NCI-H2227 treated with DMSO at 0.1 percent for 48 hours (cell line): ENCODE data around the gene FAM209B.
"Not testable (repeated sequence)": the region's sequence is repeated elsewhere in the genome, so short reads cannot be mapped to it uniquely, and the experiment has no call there.

ENCODE experiments used
- DNase-seq: peaks from one replicate; lab custom pipeline; 2025; lab: John Stamatoyannopoulos, UW

FAM209B gene, protein sequence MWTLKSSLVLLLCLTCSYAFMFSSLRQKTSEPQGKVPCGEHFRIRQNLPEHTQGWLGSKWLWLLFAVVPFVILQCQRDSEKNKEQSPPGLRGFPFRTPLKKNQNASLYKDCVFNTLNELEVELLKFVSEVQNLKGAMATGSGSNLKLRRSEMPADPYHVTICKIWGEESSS

DNA sequence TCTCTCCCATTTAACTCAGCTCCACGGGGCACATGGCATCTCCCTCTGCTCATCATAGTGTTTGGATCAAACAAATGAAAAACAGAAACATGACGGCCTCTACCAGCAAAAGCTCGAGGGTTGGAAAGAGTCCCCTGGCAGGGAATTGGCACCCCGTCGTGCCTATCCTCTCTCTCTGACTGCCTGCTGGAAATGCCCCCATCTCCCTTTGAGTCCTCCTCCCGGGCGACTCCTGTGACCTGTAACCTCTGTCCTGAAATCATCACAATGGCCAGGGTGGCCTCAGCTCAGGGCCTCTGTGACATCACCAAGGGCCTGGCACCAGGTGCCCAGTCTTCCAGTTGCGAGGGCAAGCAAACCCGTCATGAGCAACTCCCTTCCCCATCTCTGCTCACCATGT lies at the start of gene FAM209B:
TSS of gene FAM209B (plus strand) at position 301 of the 400 bp plus-strand sequence. CDS start at position 397, 96 bp downstream.
- not testable (repeated sequence) for DNase-seq

DNA sequence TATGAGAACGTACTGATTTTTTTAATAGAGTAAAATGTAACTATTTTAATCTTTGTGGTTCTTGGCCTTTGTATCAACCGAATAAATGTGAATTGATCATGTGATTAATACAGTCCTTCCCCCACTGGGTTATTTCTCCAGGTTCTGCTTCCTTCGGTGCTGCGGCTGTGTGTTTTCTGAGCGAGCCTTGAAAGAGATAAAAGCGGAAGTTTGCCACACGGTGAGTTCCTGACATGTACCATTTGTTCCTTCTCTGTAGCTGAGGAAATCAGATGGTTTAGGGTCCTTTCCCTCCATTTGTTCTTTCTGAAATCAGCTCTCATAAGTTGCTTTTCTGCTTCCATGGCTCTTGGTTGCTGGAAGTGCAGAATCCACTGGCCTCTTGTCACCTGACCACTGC lies 49.1 kb upstream of the FAM209B start:
- no peak for DNase-seq

DNA sequence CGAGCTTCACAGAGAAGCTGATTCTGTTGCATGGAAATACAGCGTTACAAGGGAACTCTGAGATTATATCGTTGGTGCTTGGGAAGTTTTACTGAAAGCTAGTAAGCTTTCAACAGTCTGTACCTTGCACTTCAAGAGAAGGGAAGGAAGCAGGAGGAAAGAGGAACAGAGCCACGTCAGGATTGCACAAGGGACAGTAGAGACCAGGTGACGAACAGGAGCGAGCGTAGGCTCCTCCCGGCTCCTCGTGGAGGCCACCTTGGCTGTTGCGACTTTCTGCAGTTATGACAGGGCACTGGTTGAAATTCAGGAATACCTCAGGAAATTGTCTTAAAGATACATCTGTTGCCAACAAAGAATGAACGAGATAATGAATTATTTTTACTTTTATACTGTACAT lies 45.8 kb upstream of the FAM209B start:
- no peak for DNase-seq

DNA sequence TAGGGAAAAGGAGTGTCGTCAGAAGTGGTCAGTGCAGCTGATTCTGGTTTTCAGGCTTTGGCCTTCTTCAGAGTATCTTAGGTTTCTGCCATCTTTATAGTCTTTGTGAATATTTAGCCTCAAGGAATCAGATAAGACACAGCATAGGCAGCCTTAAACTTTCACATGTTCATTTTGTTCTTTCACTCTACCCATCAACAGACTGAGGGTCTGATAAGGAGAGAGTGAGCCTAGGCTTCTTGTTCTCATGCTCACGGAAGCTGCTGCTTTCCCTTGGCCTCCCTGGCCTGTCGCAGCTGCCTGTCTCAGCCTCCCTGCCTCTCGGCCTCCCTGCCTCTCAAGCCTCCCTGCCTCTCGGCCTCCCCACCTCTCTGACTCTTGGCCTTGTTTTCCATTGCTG lies 44.5 kb upstream of the FAM209B start:
- DNase-seq, result no peak

DNA sequence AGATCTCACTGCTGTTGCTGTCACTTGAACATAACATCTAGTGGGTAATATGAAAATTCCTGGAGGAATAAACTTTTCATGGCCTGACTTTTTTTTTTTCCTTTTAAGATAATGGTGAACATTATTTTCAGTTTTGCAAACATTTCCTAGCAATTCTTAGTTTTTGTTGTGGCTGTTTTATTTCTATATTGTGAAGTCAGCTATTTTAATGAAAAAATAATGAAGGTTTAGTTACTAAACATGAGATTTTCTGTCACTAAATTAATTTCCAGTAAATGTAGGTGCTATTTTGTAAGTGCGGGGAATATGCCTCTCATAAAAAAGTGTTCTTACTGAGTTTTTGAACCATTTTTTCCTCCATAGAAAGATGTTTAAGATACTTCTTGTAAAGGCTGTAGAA lies 31.9 kb upstream of the FAM209B start:
- DNase-seq, result no peak

DNA sequence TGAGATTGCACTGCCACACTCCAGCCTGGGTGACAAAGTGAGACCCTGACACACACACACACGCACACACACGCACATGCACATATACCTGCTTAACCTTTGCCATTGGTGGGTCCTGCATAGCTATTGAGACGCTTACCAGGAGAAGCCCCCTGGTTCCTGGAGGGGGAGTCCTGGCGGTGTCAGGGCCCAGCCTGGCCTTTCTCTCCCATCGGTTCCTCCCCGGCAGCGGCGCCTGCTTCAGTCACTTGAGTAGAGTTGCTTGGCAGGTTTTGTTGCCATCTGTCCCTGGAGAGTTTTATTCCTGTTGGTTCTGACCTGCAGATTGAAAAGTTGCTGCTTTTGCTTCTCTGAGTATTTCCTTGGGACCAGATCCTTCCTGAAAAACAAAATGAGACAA lies 29.1 kb upstream of the FAM209B start:
- DNase-seq, result no peak

DNA sequence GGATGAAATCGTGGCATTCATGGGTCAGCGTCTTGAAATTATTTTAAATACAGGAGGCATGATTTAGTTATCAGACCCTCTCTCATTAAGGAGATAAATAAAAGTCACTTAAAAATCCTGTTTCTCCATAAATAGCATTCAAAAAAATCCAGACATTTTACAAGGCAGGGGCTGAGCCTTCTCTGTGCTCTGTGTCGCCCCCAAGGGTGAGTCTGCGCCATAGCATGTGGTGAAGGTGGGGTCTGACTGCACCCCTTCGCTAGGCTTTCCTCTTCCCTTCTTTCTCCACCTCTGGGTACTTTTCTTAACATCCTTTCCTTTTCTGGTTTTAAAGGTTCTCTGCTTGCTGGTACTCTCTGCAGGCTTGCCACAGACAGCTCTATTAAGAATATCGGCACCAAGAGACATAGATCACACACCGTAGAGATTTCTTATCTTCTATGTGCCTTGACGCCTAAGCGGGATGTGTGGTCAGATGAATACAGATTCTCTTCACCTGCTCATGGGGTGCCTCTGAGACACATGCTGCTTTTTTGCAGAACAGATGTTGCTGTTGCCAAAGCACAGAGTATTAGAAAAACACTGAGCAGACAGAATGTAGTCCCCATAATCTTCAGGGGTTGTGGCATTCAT lies 28.6 kb upstream of the FAM209B start:
- no peak for DNase-seq

DNA sequence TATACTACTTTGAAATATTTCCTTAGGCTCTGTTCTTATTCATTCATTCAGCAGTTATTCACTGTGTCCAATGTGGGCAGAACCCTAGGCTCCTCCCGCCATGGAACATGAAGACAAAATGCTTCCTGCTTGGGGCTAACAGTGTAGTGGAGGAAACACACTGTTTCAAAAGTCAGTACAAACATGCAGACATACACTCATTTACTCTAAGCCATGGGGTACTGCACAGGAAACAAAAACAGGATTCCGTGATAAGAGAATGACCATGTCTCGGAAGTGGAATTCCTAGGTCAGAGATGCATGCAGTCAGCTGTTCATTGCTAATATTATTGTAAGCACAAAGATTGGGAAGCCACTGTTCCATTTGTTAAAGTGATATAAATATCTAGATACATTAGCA lies 26.9 kb upstream of the FAM209B start:
- DNase-seq, result no peak

DNA sequence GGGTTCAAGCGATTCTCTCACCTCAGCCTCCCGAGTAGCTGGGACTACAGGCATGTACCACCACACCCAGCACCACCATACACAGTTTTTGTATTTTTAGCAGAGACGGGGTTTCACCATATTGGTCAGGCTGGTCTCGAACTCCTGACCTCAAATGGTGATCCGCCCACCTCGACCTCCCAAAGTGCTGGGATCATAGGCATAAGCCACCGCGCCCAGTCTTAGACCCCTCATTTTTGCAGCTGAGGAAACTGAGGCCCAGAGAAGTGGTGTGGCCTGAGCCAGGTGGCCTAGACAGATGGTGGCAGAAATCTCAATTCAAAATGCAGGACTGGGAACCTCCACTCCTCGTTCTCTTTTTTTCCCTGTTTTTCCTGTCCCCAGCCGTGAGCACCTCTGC lies 21.1 kb upstream of the FAM209B start:
- DNase-seq, result no peak

DNA sequence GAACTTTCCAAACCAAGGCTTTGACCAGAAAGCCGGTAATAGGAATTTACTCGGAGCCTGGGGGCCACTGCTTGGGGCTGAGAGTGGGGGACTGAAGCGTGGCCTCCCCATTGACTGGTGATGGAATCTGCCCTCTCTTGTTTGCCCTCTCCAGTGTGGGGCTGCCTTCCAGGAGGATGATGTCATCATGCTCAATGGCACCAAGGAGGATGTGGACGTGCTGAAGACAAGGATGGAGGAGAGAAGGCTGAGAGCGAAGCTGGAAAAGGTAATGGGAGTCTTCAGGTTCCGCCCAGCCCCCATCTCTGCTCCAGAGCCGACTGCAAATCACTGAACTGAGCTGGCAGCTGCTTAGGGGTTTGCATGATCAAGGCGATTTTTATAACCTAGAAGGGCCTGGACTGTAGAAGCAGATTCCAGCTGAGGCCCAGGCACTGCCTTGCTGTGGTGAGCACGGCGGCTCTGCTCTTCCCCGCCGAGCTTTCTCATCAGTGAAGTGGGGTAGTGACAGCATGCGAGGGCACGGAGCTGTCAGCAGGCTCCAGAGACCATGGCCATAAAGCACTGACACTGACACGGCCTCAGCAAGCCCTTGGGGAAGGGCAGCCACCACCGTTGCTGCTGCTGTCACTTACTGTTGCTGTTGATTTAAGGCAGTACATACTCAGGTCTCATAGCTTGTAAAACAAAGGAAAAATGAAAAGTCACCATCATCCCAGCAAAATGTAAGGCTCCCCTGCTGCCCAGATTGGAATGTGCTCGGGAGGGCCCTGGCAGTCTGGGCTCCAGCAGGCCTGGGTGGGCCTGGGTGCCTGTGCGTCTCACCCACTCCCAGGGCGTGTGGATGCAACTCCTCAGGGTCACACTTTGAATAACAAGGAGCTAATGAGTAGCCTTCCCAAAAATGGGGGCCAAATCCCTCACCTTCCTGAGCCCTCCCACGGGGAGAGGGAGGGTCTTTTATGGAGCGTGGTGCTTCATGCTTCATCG lies 19.6 kb upstream of the FAM209B start:
- no peak for DNase-seq

DNA sequence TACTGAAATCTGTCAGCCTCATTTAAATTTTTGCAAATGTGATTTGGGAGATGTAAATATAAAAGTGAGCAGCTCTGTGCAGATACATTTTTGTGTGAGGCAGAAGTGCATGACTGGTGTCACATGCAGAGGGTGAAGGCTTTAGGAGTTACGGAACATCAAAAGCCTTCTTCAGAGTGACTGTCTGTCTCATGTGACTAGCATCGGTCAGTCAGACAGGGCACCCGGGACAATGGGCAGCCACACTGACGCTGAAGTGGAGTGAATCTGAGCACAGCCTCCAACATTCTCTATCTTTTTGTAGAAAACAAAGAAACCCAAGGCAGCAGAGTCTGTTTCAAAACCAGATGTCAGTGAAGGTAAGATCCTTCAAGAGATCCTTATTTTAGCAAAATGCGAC lies 16.4 kb upstream of the FAM209B start:
- no peak for DNase-seq

DNA sequence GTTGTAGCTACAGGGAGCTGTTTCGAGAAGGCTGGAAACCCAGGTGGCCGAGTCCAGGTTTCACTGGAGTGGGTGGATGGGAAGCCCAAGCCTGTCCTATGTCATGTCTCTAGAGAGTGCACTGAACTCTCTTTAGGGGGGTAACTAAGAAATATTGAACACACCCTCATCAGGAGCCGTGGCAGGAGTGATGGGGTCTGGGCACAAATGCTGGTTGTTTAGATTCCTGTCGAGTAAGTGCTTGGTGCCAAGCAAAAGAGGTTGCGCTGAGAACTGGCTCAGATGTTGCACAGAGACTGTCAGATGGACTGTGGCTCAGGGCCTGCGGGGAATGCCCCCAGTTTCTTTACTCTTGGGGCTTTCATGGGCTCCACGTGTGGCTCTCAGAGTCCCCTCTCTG lies 15.8 kb upstream of the FAM209B start:
- no peak for DNase-seq

DNA sequence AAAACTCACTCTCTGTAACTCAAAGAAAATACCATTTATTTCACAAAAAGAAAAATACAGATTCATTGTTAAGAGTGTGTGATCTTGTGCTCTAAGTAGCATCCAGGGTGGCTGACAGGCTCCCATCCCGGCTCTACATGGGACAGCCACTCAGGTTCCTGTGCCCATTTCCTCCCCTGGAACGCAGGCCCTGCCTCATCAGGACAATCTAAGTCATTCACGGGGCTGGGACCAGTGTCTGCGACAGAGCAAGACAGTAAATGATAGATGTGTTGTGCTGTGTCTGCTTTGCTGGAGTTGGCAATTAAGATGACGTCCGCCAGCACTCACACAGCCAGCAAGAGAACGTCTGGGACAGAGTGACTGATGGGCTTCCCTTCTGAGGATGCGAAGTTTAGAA lies 15.4 kb upstream of the FAM209B start:
- no peak for DNase-seq

DNA sequence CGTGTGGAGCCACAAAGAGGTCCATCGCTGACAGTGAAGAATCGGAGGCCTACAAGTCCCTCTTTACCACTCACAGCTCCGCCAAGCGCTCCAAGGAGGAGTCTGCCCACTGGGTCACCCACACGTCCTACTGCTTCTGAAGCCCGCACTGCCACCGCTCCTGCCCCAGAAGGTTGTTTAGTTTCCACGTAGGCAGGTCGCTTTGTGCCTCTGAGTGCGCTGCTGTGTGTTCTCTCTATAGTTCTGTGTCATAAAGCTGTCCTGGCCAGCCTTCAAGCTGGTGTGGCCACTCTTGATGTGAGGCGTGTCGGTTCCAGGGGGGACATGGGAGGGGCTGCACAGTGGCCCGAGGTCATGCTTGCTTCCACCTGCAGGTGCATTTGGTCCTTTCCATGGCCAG lies 14.9 kb upstream of the FAM209B start:
- DNase-seq, result no peak

DNA sequence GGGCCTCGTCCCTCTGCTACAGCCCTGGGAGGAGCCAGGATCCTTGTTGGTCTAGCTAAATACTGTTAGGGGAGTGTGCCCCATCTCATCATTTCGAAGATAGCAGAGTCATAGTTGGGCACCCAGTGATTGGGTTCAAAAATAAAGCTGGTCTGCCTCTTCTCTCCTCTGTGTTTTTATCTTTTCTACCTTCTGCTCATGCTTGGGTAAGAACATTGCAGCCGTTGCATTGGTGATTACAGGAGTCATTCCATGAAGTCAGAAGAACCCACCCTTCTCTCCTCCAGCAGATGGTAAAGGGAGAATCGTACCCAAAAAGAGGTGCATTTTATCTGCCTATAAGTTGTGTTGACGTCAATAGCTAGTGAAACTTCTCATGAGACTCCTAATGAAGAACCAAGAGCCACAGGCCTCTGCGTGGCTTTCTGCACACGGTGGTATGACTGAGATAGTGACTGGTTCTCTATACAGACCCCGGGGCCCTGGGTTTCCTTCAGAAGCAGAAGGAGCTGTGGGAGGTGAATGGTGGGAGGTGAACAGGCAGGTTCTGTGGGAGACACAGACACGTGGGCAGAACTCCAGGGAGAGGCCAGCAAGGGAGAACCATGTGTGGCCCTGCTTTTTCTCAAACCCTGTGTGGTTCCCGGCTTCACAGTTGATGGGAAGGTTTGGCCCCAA lies 14.2 kb upstream of the FAM209B start:
- DNase-seq, result no peak

DNA sequence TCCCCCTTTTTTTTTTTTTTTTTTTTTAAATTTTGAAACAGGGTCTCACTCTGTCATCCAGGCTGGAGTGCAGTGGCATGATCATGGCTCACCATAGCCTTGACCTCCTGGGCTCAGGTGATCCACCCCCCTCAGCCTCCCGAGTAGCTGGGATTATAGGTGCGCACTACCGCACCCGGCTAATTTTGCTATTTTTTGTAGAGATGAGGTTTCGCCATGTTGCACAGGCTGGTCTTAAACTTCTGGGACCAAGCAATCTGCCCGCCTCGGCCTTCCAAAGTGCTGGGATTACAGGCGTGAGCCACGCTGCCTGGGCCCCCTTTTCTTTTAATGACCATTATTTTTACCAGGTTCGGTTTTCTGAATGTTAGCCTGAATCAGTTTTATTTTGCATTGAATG lies 13.5 kb upstream of the FAM209B start:
- DNase-seq, result no peak

DNA sequence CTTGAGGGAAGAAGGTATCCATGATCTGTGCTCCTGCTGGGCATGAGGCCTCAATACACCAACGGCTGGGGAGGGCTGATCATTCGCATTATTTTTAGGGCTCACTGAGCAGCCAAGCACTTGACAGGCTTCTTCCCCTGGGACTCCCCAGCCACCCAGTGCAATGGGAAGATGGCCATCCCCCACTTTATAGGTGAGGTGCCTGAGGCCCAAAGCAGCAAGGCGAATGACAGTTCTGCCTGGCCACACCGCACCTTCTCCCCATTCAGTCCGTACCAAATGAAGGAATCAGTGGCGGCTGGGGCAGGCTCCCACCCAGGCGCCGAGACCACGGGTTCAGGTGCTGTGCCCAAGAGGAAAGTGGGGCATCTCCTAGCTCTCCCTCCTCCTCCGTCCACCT lies 12.9 kb upstream of the FAM209B start:
- DNase-seq, result no peak

DNA sequence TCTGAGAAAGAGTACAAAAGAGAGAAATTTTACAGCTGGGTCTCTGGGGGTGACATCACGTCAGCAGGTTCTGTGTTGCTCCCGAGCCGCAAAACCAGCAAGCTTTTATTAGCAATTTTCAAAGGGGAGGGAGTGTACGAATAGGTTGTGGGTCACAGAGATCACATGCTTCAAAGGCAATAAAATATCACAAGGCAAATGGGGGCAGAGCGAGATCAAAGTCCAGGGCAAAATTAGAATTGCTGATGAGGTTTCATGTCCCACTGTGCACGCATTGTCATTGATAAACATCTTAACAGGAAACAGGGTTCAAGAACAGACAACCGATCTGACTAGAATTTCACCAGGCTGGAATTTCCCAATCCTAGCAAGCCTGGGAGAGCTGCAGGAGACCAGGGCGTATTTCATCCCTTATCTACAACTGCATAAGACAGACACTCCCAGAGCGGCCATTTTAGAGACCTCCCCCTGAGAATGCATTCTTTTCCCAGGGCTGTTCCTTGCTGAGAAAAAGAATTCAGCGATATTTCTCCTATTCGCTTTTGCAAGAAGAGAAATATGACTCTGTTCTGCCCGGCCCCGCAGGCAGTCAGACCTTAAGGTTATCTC lies 12.2 kb upstream of the FAM209B start:
- DNase-seq, result not testable (repeated sequence)

DNA sequence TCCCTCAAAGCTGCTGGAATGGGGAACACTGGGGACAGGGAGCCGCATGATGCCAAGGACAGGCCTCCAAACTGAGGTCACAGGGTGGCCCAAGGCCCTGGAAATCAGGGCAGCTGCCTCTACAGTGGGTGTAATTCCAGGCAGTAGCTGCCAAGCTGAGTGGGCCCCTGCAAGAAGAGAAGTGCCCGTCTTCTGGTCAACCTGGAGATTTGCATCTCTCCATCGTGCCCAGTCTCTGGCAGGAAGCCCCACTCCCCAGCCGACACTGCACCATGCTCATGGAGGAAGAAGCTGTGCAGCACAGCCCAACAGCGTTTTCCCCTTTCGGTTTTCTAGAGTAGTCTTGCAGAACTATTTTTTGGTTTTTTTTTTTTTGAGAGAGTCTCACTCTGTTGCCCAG lies 10.7 kb upstream of the FAM209B start:
- no peak for DNase-seq

DNA sequence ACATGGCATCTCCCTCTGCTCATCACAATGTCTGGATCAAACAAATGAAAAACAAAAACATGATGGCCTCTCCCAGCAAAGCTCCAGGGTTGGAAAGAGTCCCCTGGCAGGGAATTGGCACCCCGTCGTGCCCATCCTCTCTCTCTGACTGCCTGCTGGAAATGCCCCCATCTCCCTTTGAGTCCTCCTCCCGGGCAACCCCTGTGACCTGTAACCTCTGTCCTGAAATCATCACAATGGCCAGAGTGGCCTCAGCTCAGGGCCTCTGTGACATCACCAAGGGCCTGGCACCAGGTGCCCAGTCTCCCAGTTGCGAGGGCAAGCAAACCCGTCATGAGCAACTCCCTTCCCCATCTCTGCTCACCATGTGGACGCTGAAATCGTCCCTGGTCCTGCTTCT lies 8.6 kb upstream of the FAM209B start, which contains the start of gene FAM209A:
TSS of gene FAM209A (plus strand) at position 301 of the 400 bp plus-strand sequence. CDS start at position 366, 65 bp downstream.
- DNase-seq, result not testable (repeated sequence)

DNA sequence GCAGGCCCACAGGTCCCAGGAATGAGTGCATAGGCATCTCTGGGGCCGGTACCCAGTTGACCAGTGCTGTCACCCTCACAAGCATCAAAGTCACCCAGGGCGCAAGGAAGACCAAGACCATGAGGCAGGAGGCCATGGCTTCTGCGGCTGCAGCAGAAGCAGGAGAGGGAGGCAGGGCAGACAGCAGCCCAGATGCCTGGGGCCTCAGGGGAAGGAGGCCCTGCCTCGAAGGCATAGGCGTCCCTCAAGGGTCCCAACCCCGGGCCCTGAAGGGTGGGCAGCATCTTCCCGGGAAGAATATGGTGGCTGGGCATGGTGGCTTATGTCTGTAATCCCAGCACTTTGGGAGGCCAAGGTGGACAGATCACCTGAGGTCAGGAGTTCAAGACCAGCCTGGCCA lies 5.5 kb upstream of the FAM209B start:
- no peak for DNase-seq

DNA sequence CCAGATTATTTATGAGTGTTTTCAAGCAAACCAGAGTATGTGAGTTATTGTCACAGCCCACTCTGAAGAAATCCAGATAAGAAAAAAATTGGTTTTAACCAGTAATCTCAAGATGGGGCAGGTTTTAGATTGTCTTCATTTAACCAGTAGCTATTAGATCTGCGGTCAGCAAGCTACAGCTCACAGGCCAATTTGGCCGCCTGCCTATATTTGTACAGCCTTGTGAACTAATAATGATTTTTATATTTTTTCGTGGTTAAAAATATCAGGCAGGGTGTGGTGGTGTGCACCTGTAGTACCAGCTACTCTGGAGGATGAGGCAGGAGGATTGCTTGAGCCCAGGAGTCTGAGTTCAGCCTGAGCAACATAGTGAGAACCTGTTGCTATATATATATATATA lies 5.0 kb downstream of the FAM209B start:
- DNase-seq, result no peak
